GM18505 (cell line): ENCODE measurements around the gene ATP2B3.

Experiments used
- ATAC-seq: cut with Tn5 transposase; IDR thresholded peaks from one replicate; pipeline ENCODE4 v1.9.1; 2021; ENCODE audit not compliant: unreplicated experiment
- POLR2A ChIP-seq: IDR thresholded peaks from 4 replicates; pipeline ENCODE4 v1.6.1; 2011; ENCODE audit warnings: borderline replicate concordance; ENCODE audit not compliant: insufficient read depth, insufficient read length; ENCODE audit errors: extremely low read depth

The ATP2B3 gene

GRCh38 chrX:153588021-153588781, 70.8 kb downstream of the ATP2B3 start:
- no peak for TF ChIP-seq POLR2A
- ATAC-seq = no peak

- no peak for TF ChIP-seq POLR2A
- no peak for ATAC-seq
Measured at GRCh38 chrX:153588782-153589446, 71.5 kb downstream of the ATP2B3 start.

- no peak for TF ChIP-seq POLR2A
- no peak for ATAC-seq
Measured at GRCh38 chrX:153590961-153591956, 73.8 kb downstream of the ATP2B3 start.

- no peak for ATAC-seq
- no peak for TF ChIP-seq POLR2A
Measured at GRCh38 chrX:153592091-153592833, 74.8 kb downstream of the ATP2B3 start.

GRCh38 chrX:153592966-153593688, 75.7 kb downstream of the ATP2B3 start:
- ATAC-seq = no peak
- TF ChIP-seq POLR2A = no peak

- no peak for ATAC-seq
- no peak for TF ChIP-seq POLR2A
Measured at GRCh38 chrX:153593811-153594500, 76.5 kb downstream of the ATP2B3 start.

GRCh38 chrX:153595387-153595786, 77.9 kb downstream of the ATP2B3 start:
- TF ChIP-seq POLR2A = no peak
- ATAC-seq = no peak

- ATAC-seq = no peak
- TF ChIP-seq POLR2A = no peak
Measured at GRCh38 chrX:153595859-153596857, 78.7 kb downstream of the ATP2B3 start.

GRCh38 chrX:153596981-153597750, 79.7 kb downstream of the ATP2B3 start:
- TF ChIP-seq POLR2A = no peak
- ATAC-seq = no peak
